Choroid plexus epithelial cell (primary cell): ENCODE results near the gene RUNX2.

Experiments used
- DNase-seq: peaks from one replicate; pipeline ENCODE4 v3.0.0-alpha.2; 2010; ENCODE audit warnings: low read depth
- H3K4me3 ChIP-seq: 2 replicates; pipeline ENCODE4 v1.5.1; 2011; ENCODE audit warnings: low read depth, mild to moderate bottlenecking, control low read depth, low read length, moderate library complexity
- CTCF ChIP-seq: conservative IDR thresholded peaks from 2 replicates; pipeline ENCODE4 v1.5.1; 2011; ENCODE audit warnings: low read depth, mild to moderate bottlenecking, control low read depth, inconsistent platforms, low read length, moderate library complexity

The RUNX2 gene

GRCh38 chr6:45495429-45496084 lies 167.4 kb downstream of the RUNX2 start:
- no peak for DNase-seq
- no peak overlapping the region for H3K4me3 ChIP-seq
- TF ChIP-seq CTCF = no peak

GRCh38 chr6:45496085-45496433 lies 167.9 kb downstream of the RUNX2 start:
- DNase-seq = no peak
- no peak for TF ChIP-seq CTCF
- no peak overlapping the region for H3K4me3 ChIP-seq

GRCh38 chr6:45498591-45498990 lies 170.5 kb downstream of the RUNX2 start:
- TF ChIP-seq CTCF = no peak
- no peak overlapping the region for H3K4me3 ChIP-seq
- no peak for DNase-seq

GRCh38 chr6:45500924-45501816 lies 173.0 kb downstream of the RUNX2 start:
- peak; percentile 54 for TF ChIP-seq CTCF
- no peak overlapping the region for H3K4me3 ChIP-seq
- peak; percentile 22 for DNase-seq

- TF ChIP-seq CTCF = no peak
- no peak for DNase-seq
- no peak overlapping the region for H3K4me3 ChIP-seq
Measured at GRCh38 chr6:45502456-45502855, 174.3 kb downstream of the RUNX2 start.

- peak; percentile 6 for TF ChIP-seq CTCF
- no peak overlapping the region for H3K4me3 ChIP-seq
- DNase-seq = peak; percentile 90
Measured at GRCh38 chr6:45504947-45505346, 176.8 kb downstream of the RUNX2 start.
